Kidney (tissue), 14 donors: ENCODE results near the gene ASS1. TPM values are rescaled to one million over a fixed set of nuclear protein-coding genes. Genes with fewer than 3 reads are reported as not detected.

Experiments
- DNase-seq, 5 donors: peaks; one replicate each; pipeline ENCODE4 v3.0.0-alpha.2; 2013 to 2020
- FAIRE-seq: peaks from 2 replicates; lab custom pipeline; 2012; peaks lifted over from hg19 to GRCh38; lab: Jason Lieb, UNC
- H3K27ac ChIP-seq, 2 donors: one replicate each; pipeline ENCODE4 v1.7.0; 2013; ENCODE audit warnings: low read depth in 2 of 2, low read length in 2 of 2, inconsistent platforms in 1 of 2
- H3K27me3 ChIP-seq: one replicate; pipeline ENCODE4 v1.7.1; 2013; ENCODE audit warnings: low read length, inconsistent platforms; ENCODE audit not compliant: control insufficient read depth, insufficient read depth
- H3K36me3 ChIP-seq, 3 donors: one replicate each; pipeline versions ENCODE4 v1.7.0 to v1.7.1; 2013; ENCODE audit warnings: low read length in 3 of 3, control low read depth in 1 of 3, inconsistent platforms in 1 of 3; ENCODE audit not compliant: insufficient read depth in 3 of 3, control insufficient read depth in 2 of 3
- H3K4me1 ChIP-seq, 3 donors: one replicate each; pipeline versions ENCODE4 v1.7.0 to v1.7.1; 2013; ENCODE audit warnings: low read length in 3 of 3, inconsistent platforms in 1 of 3, low read depth in 1 of 3; ENCODE audit not compliant: control insufficient read depth in 2 of 3, insufficient read depth in 2 of 3
- H3K4me3 ChIP-seq, 3 donors: one replicate each; pipeline versions ENCODE4 v1.7.0 to v1.8.1; 2013; ENCODE audit warnings: low read length in 3 of 3, control low read depth in 1 of 3, inconsistent platforms in 1 of 3
- H3K9ac ChIP-seq, 3 donors: one replicate each; pipeline versions ENCODE4 v1.7.0 to v1.7.1; 2013; ENCODE audit warnings: low read length in 3 of 3, control low read depth in 1 of 3, inconsistent platforms in 1 of 3
- H3K9me3 ChIP-seq, 3 donors: one replicate each; pipeline versions ENCODE4 v1.7.0 to v1.7.1; 2013; ENCODE audit warnings: low read length in 3 of 3, control low read depth in 1 of 3, inconsistent platforms in 1 of 3; ENCODE audit not compliant: control insufficient read depth in 2 of 3, insufficient read depth in 1 of 3
- CTCF ChIP-seq: IDR thresholded peaks from 3 replicates; pipeline ENCODE4 v1.5.1; 2012; ENCODE audit warnings: mild to moderate bottlenecking, moderate library complexity, borderline replicate concordance; ENCODE audit not compliant: insufficient read depth; ENCODE audit errors: extremely low read depth
- intact Hi-C: fragments of 100-400 bp; cut with DNase I; formaldehyde crosslinking; loops from one replicate; pipeline ENCODE4 v1.11.1; 2022
- polyA plus RNA-seq: library from polyadenylated mRNA; stranded (reverse); fragments of 350-450 nt; fragmentation: Illumina TruSeq; extraction: RNeasy Lipid Tissue Mini Kit (QIAGEN cat#74804); gene quantifications from one replicate; pipeline ENCODE4 v1.2.3, GENCODE V29; 2014; ENCODE audit warnings: low read depth, low replicate concordance; ENCODE audit not compliant: insufficient read depth
- total RNA-seq: library from RNA; stranded (reverse); fragmentation: NEBNext Ultra II Directional; extraction: Animal tissue kit (Norgen Biotek cat#: 25700); gene quantifications from one replicate; pipeline ENCODE4 v1.2.1, GENCODE V29; 2021
- donor health status: control.
- donor health status: control.
- donor health status: control.
- donor health status: control.
- donor health status: control.
- donor health status: DM: yes; HTN: yes; CAD: no.
- donor health status: Normal renal cell carcinoma (clear cell type).

ASS1 gene
- total and polyA plus RNA-seq, 2 donors from 2014 or later, result 124 to 1,185 TPM

- Histone ChIP-seq H3K9ac (no peak overlapping the region), H3K36me3 (no peaks in the 10 kb centered on the region), H3K4me1 (peaks cover 0 to 6% (median 0%) of the 10 kb centered on the region in 3 donors), H3K4me3 (no peak overlapping the region), H3K27ac (no peak overlapping the region), H3K9me3 (no peaks in the 10 kb centered on the region), H3K27me3 (peaks cover 9% of the 10 kb centered on the region)
- DNase-seq, result no peak
- TF ChIP-seq CTCF, result no peak
- no peak for FAIRE-seq
- intact Hi-C loops, result no loop called here
These were observed 94.9 kb downstream of the ASS1 start for GRCh38 chr9:130539420-130540223.

- Histone ChIP-seq H3K9me3 (no peaks in the 10 kb centered on the region), H3K36me3 (no peaks in the 10 kb centered on the region), H3K4me3 (no peak overlapping the region), H3K27me3 (peaks cover 5% of the 10 kb centered on the region), H3K27ac (no peak overlapping the region), H3K4me1 (peaks cover 0 to 3% (median 0%) of the 10 kb centered on the region in 3 donors), H3K9ac (no peak overlapping the region)
- intact Hi-C loops, result no loop called here
- DNase-seq (no peak), FAIRE-seq (no peak)
- TF ChIP-seq CTCF, result no peak
These were observed 96.8 kb downstream of the ASS1 start for GRCh38 chr9:130541533-130541932.

DNA sequence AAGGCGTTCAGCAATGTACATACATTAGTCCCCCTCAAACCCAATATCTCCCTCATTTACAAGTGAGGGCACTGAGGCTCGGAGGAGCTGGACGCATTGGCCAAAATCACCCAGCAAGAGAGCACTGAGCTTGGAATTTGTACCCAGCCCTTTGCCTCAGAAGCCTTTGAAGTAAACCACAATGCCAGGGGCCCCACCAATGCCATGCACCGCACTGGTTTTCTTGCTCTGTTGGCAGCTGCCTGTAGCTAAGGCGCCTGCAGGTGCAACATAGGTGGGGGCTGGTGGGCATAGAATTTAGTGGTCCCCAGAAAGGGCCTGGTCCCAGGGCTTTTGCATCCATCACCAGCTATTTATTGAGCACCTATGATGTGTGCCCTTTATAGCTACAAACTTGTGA, 97.3 kb downstream of the ASS1 start:
- no peak overlapping the region for H3K27ac ChIP-seq
- H3K4me1 ChIP-seq, result peaks cover 0 to 3% (median 0%) of the 10 kb centered on the region in 3 donors
- FAIRE-seq (no peak), DNase-seq (no peak)
- no peak overlapping the region for H3K9ac ChIP-seq
- H3K36me3 ChIP-seq, result no peaks in the 10 kb centered on the region
- intact Hi-C loops, result no loop called here
- no peaks in the 10 kb centered on the region for H3K9me3 ChIP-seq
- no peak overlapping the region for H3K4me3 ChIP-seq
- peaks cover under 1% of the 10 kb centered on the region for H3K27me3 ChIP-seq
- TF ChIP-seq CTCF, result no peak
